ENCODE measurements around the gene ST6GAL1. TPM values are rescaled to one million over a fixed set of nuclear protein-coding genes. Genes with fewer than 3 reads are reported as not detected.
"Not testable (repeated sequence)": the region's sequence is repeated elsewhere in the genome, so short reads cannot be mapped to it uniquely, and the experiment has no call there.

ST6GAL1 gene
- total RNA-seq, 2 experiments from 2014 or later, result 84.6 to 99.2 TPM

- ChIA-PET CTCF (interaction anchor here (1.0 to 1.1 kb wide), 3 partner anchors 11 to 173 kb away, joined by 3 to 4 read pairs (median 3); no protein-coding TSS in a partner anchor), POLR2A (no interaction called here)
- intact Hi-C loops (cut with micrococcal nuclease), result no loop called here
- Mint-ChIP-seq H3K4me3 (no peak overlapping the region), H3K4me1 (ENCODE audit: low read depth) (peaks cover 36% of the 10 kb centered on the region), H3K27me3 (no peaks in the 10 kb centered on the region), H3K9me3 (peaks cover 2% of the 10 kb centered on the region), H3K27ac (peak overlapping the region; percentile 63), H3K36me3 (ENCODE audit: low read depth) (peaks cover 20% of the 10 kb centered on the region)
- no peak for TF ChIP-seq CTCF (IDR thresholded peaks at IDR 0.05)
- DNase-seq (no peak), ATAC-seq (no peak)
Measured at GRCh38 chr3:187022403-187023029, 92.2 kb downstream of the ST6GAL1 start.

- POLR2A ChIA-PET, result interaction anchor here (0.7 kb wide), 1 partner anchor 345 kb away, joined by 3 read pairs; the partner anchor contains the start of gene RTP4
- Mint-ChIP-seq H3K27ac (peak overlapping the region; percentile 63), H3K4me1 (ENCODE audit: low read depth) (peaks cover 43% of the 10 kb centered on the region), H3K36me3 (ENCODE audit: low read depth) (peaks cover 23% of the 10 kb centered on the region)
- intact Hi-C loops (cut with micrococcal nuclease); DNase-seq; CTCF ChIA-PET; ATAC-seq; H3K9me3 Mint-ChIP-seq; H3K27me3 Mint-ChIP-seq; H3K4me3 Mint-ChIP-seq: not testable (repeated sequence)
Measured at GRCh38 chr3:187023340-187023739, 93.0 kb downstream of the ST6GAL1 start.

- ChIA-PET POLR2A (interaction anchor here (0.6 to 4.1 kb wide), 16 partner anchors 8 to 240 kb away, joined by 3 to 75 read pairs (median 6); partner anchors contain the start of genes EIF4A2, RPL39L and ST6GAL1), CTCF (interaction anchor here (0.9 to 1.8 kb wide), 2 partner anchors 22 to 115 kb away, joined by 3 to 4 read pairs; partner anchors contain the start of gene RPL39L)
- intact Hi-C loops (cut with micrococcal nuclease), result loop anchor here (5.0 kb wide), 2 partner anchors 72 to 92 kb away; partner anchors contain the start of gene ST6GAL1
- DNase-seq (no peak), ATAC-seq (no peak)
- H3K27ac Mint-ChIP-seq, result peak overlapping the region; percentile 98
- H3K9me3 Mint-ChIP-seq, result peaks cover 2% of the 10 kb centered on the region
- peaks cover 35% of the 10 kb centered on the region for H3K36me3 Mint-ChIP-seq (ENCODE audit: low read depth)
- peaks cover 47% of the 10 kb centered on the region for H3K4me1 Mint-ChIP-seq (ENCODE audit: low read depth)
- no peaks in the 10 kb centered on the region for H3K27me3 Mint-ChIP-seq
- peak overlapping the region; percentile 84 for H3K4me3 Mint-ChIP-seq
- no peak for TF ChIP-seq CTCF (IDR thresholded peaks at IDR 0.05)
Measured at GRCh38 chr3:187024536-187025226, 94.4 kb downstream of the ST6GAL1 start.

DNA sequence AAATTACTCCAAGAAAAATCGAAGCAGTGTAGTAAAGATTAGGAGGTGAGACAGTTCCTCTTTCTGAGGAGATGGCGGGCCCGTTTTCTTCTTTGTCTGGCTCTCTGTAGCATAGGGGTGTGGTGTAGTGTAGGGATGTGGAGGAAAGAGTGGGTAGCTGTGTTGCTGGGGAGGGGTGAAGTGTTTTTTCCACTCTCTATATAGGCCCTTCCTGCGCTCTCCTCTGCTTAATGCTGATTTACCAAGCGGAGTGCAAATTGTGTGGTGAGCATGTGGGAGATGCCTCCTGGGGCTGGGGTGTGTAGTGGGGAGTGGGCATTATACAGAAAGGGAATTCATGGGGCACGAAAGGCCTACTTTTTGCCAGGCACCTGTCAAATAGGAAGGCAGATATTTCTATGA lies 94.9 kb downstream of the ST6GAL1 start:
- Mint-ChIP-seq H3K36me3 (ENCODE audit: low read depth) (peaks cover 40% of the 10 kb centered on the region), H3K27me3 (no peaks in the 10 kb centered on the region), H3K4me1 (ENCODE audit: low read depth) (peaks cover 48% of the 10 kb centered on the region), H3K4me3 (peak overlapping the region; percentile 84), H3K9me3 (peaks cover 5% of the 10 kb centered on the region), H3K27ac (peak overlapping the region; percentile 98)
- intact Hi-C loops (cut with micrococcal nuclease), result loop anchor here (5.0 kb wide), 2 partner anchors 73 to 93 kb away; partner anchors contain the start of gene ST6GAL1
- CTCF ChIA-PET, result interaction anchor here (0.9 to 3.1 kb wide), 5 partner anchors 21 to 175 kb away, joined by 3 to 14 read pairs (median 4); partner anchors contain the start of genes RPL39L and ST6GAL1
- POLR2A ChIA-PET, result interaction anchor here (0.6 to 4.1 kb wide), 17 partner anchors 9 to 241 kb away, joined by 3 to 75 read pairs (median 4); partner anchors contain the start of genes EIF4A2, RPL39L and ST6GAL1
- no peak for TF ChIP-seq CTCF (IDR thresholded peaks at IDR 0.05)
- ATAC-seq (peak; percentile 74), DNase-seq (peak; percentile 73)

- Mint-ChIP-seq H3K4me3 (peak overlapping the region; percentile 84), H3K4me1 (ENCODE audit: low read depth) (peaks cover 46% of the 10 kb centered on the region), H3K27ac (peak overlapping the region; percentile 98), H3K27me3 (no peaks in the 10 kb centered on the region), H3K36me3 (ENCODE audit: low read depth) (peaks cover 41% of the 10 kb centered on the region), H3K9me3 (peaks cover 5% of the 10 kb centered on the region)
- DNase-seq (peak; percentile 68), ATAC-seq (peak; percentile 38)
- ChIA-PET CTCF (interaction anchor here (0.7 to 3.1 kb wide), 15 partner anchors 9 to 177 kb away, joined by 3 to 14 read pairs (median 4); partner anchors contain the start of genes RPL39L and ST6GAL1), POLR2A (interaction anchor here (0.7 to 4.1 kb wide), 26 partner anchors 9 to 241 kb away, joined by 3 to 75 read pairs (median 4); partner anchors contain the start of genes EIF4A2, RPL39L and ST6GAL1)
- intact Hi-C loops (cut with micrococcal nuclease), result loop anchor here (2.0 to 5.0 kb wide), 3 partner anchors 15 to 93 kb away; partner anchors contain the start of gene ST6GAL1
- TF ChIP-seq CTCF (IDR thresholded peaks at IDR 0.05), result no peak
Measured at GRCh38 chr3:187025656-187026316, 95.5 kb downstream of the ST6GAL1 start.

Measured in activated CD8-positive, alpha-beta T cell treated with anti-CD3 and anti-CD28 coated beads for 36 hours (primary cell).